Hippocampal formation (tissue), 2 donors: ENCODE measurements around the gene IL17C.
"Not testable (repeated sequence)": the region's sequence is repeated elsewhere in the genome, so short reads cannot be mapped to it uniquely, and the experiment has no call there.

ENCODE experiments used
- DNase-seq, 2 donors: peaks; one replicate each; lab custom pipeline; 2025; lab: John Stamatoyannopoulos, UW

IL17C gene

GRCh38 chr16:88658714-88659113 lies 20.3 kb downstream of the IL17C start:
- DNase-seq: no peak

- no peak for DNase-seq
Observed at GRCh38 chr16:88659160-88659559, 20.8 kb downstream of the IL17C start.

- DNase-seq: no peak
Observed at GRCh38 chr16:88661468-88661867, 23.1 kb downstream of the IL17C start.

DNA sequence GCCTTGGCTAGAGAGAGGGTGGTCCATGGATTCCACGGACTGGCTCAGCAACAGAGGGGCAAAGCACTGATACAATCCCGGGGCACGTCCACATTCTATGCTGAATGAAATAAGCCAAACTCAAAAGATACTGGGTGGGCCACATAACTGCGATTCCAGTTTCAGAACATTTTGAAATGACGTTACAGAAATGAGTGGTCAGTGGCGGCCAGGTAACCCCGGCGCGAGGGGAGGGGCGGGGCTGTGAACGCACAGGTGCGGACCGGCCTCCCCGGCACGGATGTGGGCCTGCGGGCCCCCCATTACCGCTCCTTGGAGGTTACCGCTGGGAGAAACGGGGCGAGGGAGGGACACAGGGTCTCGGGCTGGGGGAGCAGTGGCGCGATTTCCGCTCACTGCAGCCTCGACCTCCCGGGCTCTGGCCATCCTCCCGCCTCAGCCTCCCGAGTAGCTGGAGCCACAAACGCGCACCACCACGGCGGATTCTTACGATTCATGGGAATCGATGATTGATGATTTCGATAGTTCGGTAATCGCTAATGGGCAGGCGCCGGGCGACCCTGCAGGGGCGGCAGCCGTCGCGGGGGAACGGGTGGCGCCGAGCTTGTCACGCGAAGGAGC lies 24.0 kb downstream of the IL17C start:
- no peak for DNase-seq

DNA sequence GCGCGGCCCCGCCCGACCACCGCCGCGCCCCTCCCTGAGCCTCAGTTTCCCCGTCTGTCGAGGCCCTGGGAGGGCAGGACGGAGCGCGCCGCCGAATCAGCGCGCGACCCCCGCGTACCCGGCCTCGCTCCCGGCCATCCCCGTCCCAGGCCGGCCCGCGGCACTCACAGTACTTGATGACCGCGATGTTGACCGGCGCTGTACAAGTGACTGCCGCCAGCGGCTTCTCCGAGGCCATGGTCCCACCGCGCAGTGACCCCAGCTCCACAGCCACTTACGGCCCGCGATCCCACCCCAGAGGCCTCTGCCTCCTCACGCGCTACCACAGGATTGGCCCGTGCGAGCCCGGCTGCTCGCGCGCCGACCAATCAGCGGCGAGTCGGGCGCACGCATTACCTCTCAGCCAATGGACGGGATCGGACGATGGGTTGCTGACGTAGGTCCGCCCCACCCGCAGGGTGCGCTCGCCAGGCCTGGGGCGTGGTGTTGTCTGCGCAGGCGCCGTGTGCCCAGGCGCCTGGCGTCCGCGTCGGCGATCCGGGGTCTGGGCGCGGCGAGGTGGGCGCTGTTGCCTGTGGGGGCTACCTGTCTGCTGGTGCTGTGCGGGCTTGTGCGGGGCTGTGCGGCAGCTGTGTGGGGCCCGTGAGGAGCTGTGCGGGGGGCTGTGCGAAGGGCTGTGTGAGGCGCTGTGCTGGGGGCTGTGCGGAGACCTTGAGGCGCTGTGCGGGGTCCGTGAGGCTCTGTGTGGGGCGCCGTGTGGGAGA lies 24.7 kb downstream of the IL17C start, which contains the start of gene MVD:
Gene MVD, minus strand, starts transcription at position 249 of the 764 bp plus-strand sequence. Its CDS starts 11 bp downstream, at position 238.
- DNase-seq: peak; percentile 94 to 98

GRCh38 chr16:88665148-88665547 lies 26.8 kb downstream of the IL17C start:
- DNase-seq: no peak

- DNase-seq: no peak
Observed at GRCh38 chr16:88665570-88665969, 27.2 kb downstream of the IL17C start.

DNA sequence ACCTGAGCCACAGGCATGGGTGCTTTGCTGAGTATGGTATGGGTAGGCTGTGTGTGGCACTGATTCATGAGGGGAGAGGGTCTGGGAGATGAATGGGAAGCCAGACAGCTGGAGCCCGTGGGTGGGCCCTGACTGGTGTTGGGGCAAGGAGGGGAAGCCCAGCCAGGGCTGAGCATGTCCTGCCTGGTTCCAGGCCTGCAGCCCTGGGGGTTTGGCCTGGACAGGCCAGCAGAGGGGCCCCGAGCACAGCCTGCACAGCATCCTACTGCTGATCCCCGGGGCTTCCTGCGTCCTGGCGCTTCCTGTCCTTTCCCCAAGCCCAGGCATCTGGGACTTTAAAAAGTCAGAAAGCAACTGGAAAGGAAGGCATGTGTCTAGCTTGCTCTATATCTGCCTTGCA lies 29.1 kb downstream of the IL17C start:
- DNase-seq: no peak

- DNase-seq: not testable (repeated sequence)
Observed at GRCh38 chr16:88669493-88669892, 31.1 kb downstream of the IL17C start.

DNA sequence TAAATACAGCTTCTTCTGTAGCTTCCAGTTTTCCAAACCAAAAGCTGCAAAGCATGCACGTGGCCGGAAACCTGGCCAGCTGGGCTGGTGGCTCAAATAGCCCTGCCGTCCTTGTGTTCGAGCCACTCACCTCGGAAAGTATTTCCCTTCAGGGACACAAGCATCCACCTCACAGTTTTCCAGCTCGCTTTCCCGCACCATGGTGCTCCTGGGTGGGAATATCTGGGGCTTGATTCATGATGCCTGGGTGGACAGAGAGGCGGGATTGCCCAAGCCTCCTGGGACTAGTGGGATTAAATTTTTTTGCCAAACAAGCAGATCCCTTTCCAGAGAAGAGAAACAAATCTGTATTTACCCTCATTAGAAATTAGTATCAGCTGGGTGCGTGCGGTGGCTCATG lies 31.6 kb downstream of the IL17C start:
- no peak for DNase-seq

GRCh38 chr16:88671806-88672205 lies 33.4 kb downstream of the IL17C start:
- no peak for DNase-seq

DNA sequence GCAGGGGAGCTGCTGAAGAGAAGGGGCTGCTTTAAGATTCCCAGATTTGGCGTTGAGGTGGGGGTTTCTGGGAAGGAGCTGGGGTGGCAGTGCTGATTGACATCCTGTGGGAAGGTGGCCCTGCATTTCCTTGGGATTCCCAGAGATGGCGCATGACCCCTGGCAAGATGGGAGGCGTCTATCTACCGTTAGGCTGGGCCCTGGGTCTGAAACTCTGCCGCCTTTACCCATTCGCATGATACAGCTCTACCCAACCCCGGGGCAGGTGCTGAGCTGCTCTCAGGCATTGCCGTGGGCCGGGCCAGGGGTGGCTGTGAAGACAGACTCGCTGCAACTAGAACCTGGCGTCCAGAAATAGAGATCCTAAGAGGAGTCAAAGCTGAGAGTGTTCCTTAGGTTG lies 34.4 kb downstream of the IL17C start:
- no peak for DNase-seq

GRCh38 chr16:88673716-88674379 lies 35.5 kb downstream of the IL17C start:
- DNase-seq: no peak

DNA sequence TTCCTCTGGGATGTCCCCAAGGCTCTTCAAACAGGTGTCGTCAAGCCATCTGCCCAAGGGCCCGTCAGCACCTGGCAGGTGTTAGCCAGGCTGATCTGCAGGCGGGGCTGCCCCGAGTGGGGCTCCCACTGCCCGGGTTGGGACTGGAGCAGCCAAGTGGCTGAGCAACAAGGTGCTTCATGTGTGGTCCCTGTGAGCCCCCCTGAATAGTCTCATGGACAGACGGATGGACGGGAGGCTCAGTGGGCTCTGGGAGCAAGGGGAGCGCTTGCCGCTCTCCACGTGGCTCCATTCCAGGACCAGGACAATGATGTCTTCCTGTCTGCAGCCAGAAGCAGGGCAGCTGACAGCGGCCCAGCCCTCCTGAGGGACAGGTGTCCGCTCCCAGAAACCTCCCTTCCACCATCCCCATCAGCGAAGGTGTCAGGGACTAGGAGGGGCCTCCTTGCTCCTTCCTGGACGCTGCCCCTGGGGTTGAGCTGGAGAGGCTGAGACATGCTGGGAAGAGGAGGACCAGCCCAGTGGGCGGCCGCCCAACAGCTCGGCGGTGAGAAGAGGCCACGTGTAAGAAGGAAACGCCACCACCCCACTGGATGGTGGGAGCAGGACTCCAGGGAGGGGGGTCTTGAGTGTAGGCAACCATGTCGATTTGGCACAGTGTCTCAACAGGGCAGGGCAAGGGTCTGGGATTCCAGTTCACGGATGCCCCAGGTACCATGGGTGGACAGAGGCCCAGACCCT lies 38.3 kb downstream of the IL17C start:
- no peak for DNase-seq

- DNase-seq: no peak
Observed at GRCh38 chr16:88677721-88678120, 39.3 kb downstream of the IL17C start.

DNA sequence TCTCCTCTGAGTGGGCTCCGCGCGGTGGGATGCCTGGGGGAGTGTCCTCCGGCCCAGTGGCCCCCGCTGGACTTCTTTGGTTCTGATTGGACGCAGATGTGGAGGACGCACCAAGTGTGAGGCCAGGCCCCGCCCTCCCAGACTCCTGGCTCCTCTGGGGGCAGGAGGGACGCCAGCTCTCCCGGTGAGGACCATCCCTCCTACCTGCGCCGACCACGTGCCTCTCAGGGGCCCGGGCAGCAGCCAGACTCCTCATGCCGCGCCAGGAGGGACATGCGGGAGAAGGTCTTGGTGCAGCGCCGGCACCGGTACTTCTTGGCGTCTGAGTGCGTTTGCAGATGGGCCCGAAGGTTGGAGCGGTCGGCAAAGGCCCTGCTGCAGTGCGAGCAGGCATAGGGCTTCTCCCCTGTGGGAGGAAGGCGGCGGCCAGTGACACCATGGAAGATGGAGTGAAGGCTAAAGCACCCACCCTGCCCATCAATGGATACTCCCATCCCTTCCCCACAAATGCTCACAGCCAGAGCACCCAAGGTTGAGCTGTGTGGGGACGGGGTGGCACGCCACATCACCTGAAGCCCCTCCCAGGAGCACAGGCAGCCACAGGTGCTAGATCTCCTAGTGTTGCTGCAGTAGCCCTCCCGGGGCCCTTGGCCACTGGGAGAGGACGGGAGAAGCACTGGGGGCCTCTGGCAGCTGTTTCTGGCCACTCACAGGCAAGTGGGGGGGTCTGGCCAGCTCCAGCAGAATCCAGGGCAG lies 40.0 kb downstream of the IL17C start:
- DNase-seq: no peak

GRCh38 chr16:88680554-88681083 lies 42.2 kb downstream of the IL17C start:
- no peak for DNase-seq

- no peak for DNase-seq
Observed at GRCh38 chr16:88681084-88681680, 42.8 kb downstream of the IL17C start.

DNA sequence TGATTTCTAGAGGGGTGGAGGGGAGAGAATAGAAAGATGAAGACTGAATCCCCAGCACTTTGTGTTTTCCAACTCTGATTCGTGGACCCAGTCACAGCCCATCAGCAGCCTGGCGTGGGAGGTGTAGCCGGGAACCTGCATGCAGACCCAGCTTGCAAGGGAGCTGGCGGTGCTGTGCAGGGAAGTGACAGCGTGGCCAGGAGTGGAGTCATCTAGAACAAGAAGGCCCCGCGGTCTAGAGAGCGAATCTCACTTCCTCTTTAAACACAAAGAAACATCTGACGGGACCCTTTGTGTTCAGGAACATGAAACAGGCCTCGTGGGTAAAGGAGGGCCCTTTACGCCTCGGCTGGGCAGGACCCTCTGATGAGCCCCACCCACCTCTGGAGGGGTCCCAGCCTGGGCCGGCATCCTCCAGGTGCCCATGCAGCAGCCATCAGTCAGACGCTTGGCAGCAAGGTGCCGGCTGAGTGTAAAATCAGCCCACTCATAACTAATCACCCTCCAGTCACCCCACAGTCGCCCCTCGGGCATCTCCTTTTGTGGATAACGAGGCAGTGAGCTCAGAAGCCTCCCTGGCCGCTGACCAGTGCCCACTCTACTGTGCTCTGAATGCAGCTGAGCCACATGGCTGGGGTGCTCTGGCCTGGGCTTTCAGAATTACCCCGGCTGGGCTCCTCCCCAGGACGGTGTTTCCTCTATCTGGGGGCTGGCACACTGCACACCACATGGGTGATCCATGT lies 43.5 kb downstream of the IL17C start:
- DNase-seq: peak; percentile 29 to 45

GRCh38 chr16:88684569-88685155 lies 46.3 kb downstream of the IL17C start:
- no peak for DNase-seq
